ENCODE data around the gene NDRG2.

NDRG2 gene

DNA sequence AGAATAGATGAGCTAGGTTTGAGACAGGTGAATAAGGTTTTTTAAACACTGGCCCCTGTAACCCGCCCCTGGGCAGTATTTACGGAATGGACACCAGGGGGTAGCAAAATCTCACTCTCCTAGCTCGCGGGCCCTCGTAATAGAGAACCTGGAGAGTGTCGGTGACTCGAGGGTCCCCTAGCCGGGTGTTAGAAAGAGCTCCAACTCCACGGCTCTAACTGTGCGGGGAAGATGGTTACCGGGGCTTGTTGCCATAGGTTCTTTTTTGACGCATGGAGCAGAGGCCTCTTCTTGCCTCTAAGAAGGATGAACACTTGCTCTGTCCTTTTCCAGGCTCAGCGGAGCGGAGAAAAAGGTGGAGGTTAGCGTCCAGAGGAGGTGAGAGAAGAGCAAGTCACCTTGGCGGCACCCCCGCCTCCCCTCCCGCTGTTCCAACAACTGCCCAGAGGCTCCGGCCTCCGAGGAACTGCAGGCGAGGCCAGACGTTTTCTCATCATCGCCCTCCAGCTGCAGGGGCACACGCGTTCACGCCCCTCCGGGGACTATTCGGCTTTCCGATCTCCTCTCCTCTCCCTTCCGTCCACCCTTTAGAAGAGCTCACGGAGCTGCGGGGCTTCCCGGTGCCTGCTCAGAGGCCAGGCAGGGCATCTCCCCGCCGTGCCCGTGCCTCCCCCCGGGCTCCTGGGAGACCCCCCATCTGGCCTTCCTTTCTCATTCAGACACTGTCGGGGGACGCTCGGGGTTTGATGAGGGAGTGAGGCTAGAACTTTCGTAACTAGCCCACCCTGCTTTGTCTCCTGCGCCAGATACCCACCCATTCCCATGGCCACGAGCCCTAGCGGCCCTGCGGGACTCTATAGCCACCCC is 43.9 kb upstream of the NDRG2 start:
- Histone ChIP-seq H3K4me2 (peak overlapping the region; percentile 88), H3K27me3 (peaks cover 16% of the 10 kb centered on the region), H4K20me1 (no peaks in the 10 kb centered on the region), H3K36me3 (no peaks in the 10 kb centered on the region), H3K4me3 (peak overlapping the region; percentile 80), H3K27ac (no peak overlapping the region), H3K4me1 (peaks cover 39% of the 10 kb centered on the region), H3K9me3 (no peaks in the 10 kb centered on the region), H3K9ac (peak overlapping the region; percentile 80)
- TF ChIP-seq Cebpa-rat (IDR thresholded peaks at IDR 0.05), result no peak

DNA sequence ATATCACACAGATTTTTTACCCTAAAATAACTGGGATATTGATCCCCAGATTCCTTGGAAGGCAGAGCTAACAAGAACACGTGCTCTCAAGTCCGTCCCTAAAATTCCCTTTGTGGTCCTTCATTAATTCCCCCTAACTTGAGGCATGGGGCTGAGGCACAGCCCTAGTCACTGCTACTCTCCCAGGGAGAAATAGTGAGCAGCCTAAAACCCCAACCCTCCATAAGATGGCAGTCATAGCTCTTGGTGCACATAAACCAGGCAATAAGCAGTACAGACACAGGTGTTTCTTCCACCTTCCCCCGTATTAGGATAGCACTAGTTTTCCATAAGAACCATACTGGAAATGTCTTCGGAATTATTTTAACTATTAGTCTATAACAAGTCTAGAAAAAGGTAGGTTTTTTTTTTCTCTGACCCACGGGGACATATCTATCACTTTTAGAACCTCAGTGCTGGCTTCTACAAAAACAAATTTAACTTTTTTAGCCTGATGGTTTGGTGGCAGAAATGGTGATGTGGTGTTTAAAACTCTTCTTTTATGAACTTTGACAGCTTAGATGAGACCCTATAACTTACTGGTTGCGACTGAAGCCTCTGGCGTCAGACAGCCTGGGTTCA is 42.1 kb upstream of the NDRG2 start:
- Histone ChIP-seq H3K9ac (no peak overlapping the region), H3K9me3 (no peaks in the 10 kb centered on the region), H3K4me3 (no peak overlapping the region), H3K27me3 (peaks cover 16% of the 10 kb centered on the region), H3K4me2 (no peak overlapping the region), H3K27ac (no peak overlapping the region), H3K36me3 (no peaks in the 10 kb centered on the region), H4K20me1 (no peaks in the 10 kb centered on the region), H3K4me1 (peaks cover 38% of the 10 kb centered on the region)
- no peak for TF ChIP-seq Cebpa-rat (IDR thresholded peaks at IDR 0.05)

DNA sequence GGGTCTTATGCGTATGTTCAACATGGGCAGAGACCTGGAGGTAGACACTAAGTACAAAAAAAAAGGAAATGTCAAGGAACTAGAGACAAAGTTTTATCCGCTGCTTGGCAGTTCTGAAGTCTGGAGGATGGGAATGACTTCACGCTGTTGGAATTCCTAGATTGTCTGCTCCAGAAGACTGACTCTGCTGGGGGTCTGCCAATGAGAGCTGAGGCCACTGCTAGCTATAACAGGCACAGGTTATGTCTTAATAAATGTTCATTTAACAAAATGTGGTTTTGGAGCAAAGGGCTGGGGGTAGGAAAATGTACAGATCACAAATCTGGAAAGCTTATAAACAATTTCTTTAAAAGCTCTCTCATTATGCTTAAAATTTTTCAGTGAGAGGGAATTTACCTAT is 38.6 kb upstream of the NDRG2 start:
- peak overlapping the region; percentile 63 for H3K4me2 ChIP-seq

DNA sequence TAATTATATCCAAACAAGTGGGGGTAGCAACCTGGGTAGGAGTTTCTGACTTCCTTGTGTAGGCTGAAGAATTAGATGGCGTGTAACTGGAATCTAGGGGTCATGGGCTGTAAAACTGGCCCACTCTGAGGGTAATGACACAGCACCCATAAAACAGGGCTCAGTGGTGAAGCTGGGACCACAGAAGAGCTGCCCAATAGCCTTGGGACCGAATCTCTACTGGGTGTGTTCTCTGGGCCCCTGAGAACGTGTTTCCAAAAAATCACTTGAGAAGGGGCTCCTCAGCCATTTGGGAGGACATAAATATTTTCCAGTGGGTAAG is 36.4 kb upstream of the NDRG2 start:
- no peaks in the 10 kb centered on the region for H3K36me3 ChIP-seq
- H3K9ac ChIP-seq, result no peak overlapping the region
- no peak overlapping the region for H3K4me2 ChIP-seq
- H3K4me3 ChIP-seq, result no peak overlapping the region
- H4K20me1 ChIP-seq, result no peaks in the 10 kb centered on the region
- no peaks in the 10 kb centered on the region for H3K9me3 ChIP-seq
- peaks cover 17% of the 10 kb centered on the region for H3K4me1 ChIP-seq
- TF ChIP-seq Cebpa-rat (IDR thresholded peaks at IDR 0.05), result no peak
- no peak overlapping the region for H3K27ac ChIP-seq
- H3K27me3 ChIP-seq, result no peaks in the 10 kb centered on the region

More for the DNA sequence above, 38.6 kb upstream of the NDRG2 start:
- H3K9ac ChIP-seq, result no peak overlapping the region
- H3K36me3 ChIP-seq, result no peaks in the 10 kb centered on the region
- H3K4me3 ChIP-seq, result no peak overlapping the region
- H3K27ac ChIP-seq, result no peak overlapping the region
- no peak for TF ChIP-seq Cebpa-rat (IDR thresholded peaks at IDR 0.05)
- no peaks in the 10 kb centered on the region for H4K20me1 ChIP-seq
- H3K4me1 ChIP-seq, result peaks cover 20% of the 10 kb centered on the region
- peaks cover under 1% of the 10 kb centered on the region; the same call in 1 of the 2 replicates for H3K27me3 ChIP-seq
- H3K9me3 ChIP-seq, result no peaks in the 10 kb centered on the region

DNA sequence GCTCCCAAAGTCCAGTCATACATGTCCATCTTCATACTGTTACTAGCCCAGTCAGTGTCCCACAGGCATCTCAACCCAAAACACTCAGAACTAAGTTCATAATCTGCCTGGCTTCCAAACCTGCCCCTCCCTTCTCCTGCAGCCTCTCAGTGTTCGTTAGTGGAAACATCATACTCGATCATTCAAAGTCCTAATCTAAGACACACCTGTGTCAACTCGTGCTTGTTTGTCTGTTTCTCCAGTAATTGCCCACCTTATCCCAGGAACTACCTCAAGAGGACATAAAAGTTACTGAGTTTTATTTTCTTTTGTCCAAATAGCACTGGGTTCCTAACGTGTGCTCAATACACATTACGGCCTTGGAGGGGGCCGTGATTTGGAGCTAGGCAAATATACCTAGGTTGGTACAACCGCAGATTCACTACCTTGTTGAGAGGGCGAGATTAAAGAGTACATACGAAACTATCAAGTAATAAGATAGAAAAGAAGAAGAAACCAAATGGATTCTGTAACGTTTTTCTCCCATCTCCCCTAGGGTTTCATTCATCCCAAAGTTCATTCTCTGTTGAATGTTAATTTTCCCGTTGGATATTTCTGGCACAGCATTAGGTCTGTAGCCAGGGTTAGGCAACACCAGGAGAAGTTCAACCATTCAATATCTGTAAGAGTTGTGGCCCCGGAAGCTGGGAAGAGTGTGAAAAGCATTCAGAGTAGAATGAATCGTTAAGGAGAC is 35.9 kb upstream of the NDRG2 start:
- Histone ChIP-seq H3K9ac (no peak overlapping the region), H3K4me2 (no peak overlapping the region), H3K4me3 (no peak overlapping the region), H3K36me3 (no peaks in the 10 kb centered on the region), H4K20me1 (no peaks in the 10 kb centered on the region), H3K27me3 (no peaks in the 10 kb centered on the region), H3K4me1 (peaks cover 17% of the 10 kb centered on the region), H3K9me3 (no peaks in the 10 kb centered on the region), H3K27ac (no peak overlapping the region)
- TF ChIP-seq Cebpa-rat (IDR thresholded peaks at IDR 0.05), result no peak

DNA sequence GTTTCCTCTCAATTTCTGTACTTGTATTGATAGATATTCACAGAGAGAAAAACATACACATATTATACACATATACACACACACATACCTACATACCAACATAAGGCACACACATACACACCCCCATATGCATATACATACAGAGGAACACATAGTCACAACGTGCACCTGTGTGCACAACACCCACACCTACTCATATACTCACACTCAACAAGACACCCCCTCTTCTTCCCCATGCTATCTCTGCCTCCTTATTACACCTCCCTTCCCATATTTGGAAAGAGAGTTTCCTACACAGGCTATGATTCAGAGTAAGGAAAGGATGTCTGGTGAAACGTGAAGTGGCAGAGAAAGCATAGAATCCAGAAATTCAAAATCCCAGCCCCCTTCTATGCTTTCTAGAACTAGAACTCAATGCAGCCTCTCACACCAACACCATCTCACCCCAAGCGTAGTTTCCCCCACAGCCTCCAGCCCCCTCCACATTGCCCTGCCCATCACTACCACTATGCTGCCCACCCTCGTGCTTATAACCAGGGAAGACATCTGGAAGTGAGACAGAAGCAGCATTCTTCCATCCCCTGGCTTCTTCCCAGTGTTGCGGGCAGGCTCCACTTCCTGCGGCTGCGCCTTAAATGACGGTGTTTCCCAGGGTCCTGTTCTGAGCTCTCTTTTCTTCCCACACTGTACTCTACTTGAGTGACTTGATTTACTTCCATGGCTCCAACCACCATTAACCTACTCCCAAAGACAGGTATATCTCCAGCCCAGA is 35.2 kb upstream of the NDRG2 start:
- Histone ChIP-seq H3K4me1 (peaks cover 17% of the 10 kb centered on the region), H4K20me1 (no peaks in the 10 kb centered on the region), H3K27me3 (no peaks in the 10 kb centered on the region), H3K27ac (no peak overlapping the region), H3K4me2 (no peak overlapping the region), H3K36me3 (no peaks in the 10 kb centered on the region), H3K9ac (no peak overlapping the region), H3K9me3 (no peaks in the 10 kb centered on the region), H3K4me3 (no peak overlapping the region)
- TF ChIP-seq Cebpa-rat (IDR thresholded peaks at IDR 0.05), result no peak

DNA sequence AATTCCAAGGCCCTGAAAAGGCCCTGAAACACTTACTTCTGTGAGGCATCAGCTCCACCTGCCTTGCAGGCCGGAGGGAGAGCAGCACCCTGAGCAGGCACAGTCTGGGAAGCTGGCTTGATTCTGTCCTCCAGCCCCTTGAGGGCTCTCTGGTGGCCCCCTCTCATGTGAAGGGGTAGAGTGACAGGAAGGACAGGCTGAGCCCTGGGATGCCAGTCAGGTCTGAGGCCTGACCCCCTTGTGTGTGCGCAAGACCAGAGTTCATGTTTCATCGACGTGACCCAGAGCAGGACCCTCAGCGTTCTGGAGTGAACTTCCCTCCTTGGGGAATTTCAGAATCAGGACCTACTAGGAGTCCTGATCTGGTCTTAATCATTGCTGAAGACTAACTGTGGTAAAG is 34.0 kb upstream of the NDRG2 start:
- Histone ChIP-seq H3K9ac (no peak overlapping the region), H3K4me3 (no peak overlapping the region), H3K4me2 (no peak overlapping the region), H3K4me1 (peaks cover 17% of the 10 kb centered on the region), H3K9me3 (no peaks in the 10 kb centered on the region), H3K27ac (no peak overlapping the region), H3K27me3 (no peaks in the 10 kb centered on the region), H4K20me1 (no peaks in the 10 kb centered on the region), H3K36me3 (no peaks in the 10 kb centered on the region)
- TF ChIP-seq Cebpa-rat (IDR thresholded peaks at IDR 0.05), result no peak

DNA sequence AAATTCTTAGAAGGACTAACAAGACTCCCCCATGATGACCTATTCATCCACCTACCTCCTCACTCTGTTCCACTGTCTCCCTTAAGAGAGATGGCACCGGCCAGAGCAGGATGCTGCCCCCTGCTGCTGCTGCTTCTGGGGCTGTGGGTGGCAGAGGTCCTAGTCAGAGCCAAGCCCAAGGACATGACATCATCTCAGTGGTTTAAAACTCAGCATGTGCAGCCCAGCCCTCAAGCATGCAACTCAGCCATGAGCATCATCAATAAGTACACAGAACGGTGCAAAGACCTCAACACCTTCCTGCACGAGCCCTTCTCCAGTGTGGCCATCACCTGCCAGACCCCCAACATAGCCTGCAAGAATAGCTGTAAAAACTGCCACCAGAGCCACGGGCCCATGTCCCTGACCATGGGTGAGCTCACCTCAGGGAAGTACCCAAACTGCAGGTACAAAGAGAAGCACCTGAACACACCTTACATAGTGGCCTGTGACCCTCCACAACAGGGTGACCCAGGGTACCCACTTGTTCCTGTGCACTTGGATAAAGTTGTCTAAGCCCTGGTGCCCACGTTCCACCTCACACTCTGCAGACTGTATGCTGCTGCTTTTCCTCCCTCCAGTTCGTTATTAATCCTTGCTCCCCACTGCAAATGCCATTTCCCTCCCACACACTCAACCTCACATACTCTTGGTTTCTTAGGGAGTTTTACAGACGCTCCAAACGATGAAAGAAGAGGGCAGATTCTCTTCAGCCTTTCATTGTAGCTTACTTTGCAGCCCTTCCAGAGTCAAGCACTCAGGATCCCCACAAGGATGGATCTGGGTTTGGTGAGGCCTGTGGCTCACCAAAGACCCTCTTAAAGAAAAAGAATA is 33.2 kb upstream of the NDRG2 start, which contains the start of gene RNASE8:
Gene RNASE8 (plus strand): TSS at position 20 of the 873 bp plus-strand sequence. CDS start 71 bp downstream, at position 91.
- Histone ChIP-seq H3K27ac (no peak within 1 kb of the TSS), H3K9me3 (no peaks in the 10 kb centered on the region), H3K4me1 (peaks cover 11% of the 10 kb centered on the region), H3K36me3 (no peaks in the 10 kb centered on the region), H3K4me3 (no peak within 1 kb of the TSS), H3K9ac (no peak within 1 kb of the TSS), H3K27me3 (no peaks in the 10 kb centered on the region), H3K4me2 (no peak within 1 kb of the TSS), H4K20me1 (no peaks in the 10 kb centered on the region)
- TF ChIP-seq Cebpa-rat (IDR thresholded peaks at IDR 0.05), result no peak

All from BLaER1 (cell line).